GM21423 (cell line): ENCODE measurements around the gene PMS1.
A peak's percentile ranks its signal among the peaks of the same experiment; 100 is the strongest.
"Not testable (repeated sequence)": the region's sequence is repeated elsewhere in the genome, so short reads cannot be mapped to it uniquely, and the experiment has no call there.

Source experiments
- ATAC-seq: cut with Tn5 transposase; IDR thresholded peaks from one replicate; pipeline ENCODE4 v1.9.1; 2021; ENCODE audit warnings: mild to moderate bottlenecking, moderate library complexity; ENCODE audit not compliant: unreplicated experiment

The PMS1 gene

DNA sequence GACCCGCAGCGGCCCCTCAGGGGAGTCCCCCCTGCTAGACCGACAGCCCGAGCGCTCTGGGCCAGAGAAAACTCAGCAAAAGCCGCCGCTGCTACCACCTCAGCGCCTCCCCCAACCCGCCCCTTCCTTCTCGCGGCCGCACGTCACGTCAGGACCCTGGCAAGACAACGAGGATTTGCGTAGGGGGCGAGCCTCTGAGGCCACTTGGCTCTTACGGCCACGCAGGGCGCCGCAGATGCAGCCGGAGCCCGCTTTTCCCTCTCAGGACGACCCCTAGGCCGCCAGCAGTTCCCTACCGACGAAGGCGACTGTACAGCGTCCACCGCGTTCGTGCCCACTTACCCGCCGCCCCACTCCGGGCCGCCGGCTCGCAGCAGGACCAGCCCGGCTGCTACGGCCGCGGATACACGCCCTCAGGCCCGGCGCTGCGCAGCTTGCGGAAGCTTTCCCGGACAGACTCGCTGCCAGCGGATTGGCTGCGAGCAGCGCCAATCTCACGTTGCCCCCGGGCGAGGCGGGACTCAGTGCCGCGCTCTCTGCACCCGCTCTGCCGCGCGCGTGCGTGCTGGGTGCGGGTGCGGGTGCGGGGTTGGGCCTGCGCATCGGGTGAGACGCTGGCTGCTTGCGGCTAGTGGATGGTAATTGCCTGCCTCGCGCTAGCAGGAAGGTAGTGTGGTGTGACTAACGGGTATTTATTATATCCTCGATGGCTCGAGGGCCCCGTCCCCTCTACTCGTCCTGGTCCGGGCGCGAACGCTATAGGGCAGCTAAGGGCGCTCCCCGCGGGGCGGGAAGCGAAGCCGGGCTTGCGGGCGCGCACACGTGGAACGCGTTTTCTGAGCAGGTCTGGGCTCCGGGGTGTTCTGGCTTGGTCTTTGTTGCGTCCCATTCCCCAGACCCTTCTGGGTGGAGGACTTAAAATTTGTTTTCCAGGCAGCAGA is at the start of gene PMS1, which contains the start of gene ORMDL1:
Gene PMS1, plus strand, starts transcription at position 524 of the 941 bp plus-strand sequence. CDS start 7,360 bp downstream, outside the sequence.
Gene ORMDL1, minus strand, starts transcription at position 413 of the 941 bp plus-strand sequence. CDS start 1,744 bp downstream, outside the sequence.
- ATAC-seq: peak; percentile 94

DNA sequence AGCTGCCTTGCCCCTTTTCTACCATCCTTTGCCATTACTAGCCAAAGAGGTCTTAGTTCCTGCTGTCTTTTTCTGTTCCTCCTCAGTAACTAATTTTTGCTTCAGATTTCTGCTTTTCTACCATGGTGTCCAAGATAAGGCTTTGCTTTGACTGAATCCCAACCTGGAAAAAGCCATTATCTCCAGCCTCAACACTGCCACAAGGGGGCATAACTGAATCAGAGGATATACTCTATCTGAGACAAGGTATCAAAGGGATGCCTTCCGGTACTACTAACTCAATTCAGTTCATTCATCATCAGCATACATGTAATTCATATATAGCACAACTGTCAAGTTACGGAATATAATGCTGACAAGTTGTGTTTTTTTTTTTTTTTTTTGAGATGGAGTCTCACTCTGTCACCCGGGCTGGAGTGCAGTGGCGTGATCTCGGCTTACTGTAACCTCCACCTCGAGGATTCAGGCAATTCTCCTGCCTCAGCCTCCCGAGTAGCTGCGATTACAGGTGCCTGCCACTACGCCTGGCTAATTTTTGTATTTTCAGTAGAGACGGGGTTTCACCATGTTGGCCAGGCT is 33.1 kb upstream of the PMS1 start:
- peak; percentile 69 for ATAC-seq

DNA sequence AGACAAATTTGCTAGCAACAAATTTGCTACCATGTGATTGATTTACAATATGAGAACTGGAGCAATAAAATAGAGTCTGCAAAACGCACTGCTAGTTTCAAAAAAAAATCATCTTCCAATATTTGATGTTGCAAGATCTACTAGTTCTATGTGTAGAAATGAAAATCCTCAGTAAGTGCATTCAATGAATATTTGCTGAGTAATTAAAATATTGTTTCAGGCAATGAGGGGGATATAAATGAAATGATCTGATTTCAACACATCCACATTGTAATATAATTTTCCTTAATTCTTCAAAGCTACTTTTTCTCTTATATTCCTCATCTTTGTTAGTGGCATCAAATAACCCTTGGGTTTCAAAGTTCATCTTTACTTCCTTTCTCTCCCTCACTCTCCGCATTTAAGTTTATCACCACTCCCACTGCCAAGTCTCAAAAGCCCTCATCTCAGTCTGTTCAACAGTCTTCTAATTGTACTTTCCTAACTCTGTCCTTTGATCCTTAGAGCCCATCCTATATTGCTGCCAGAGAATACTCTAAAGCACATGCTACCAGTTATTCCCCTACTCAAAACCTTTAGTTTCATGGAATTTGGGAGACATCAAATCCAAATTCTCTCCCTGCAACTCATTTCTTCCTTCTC is 27.8 kb upstream of the PMS1 start:
- no peak for ATAC-seq

GRCh38 chr2:189760154-189760553 is 24.1 kb upstream of the PMS1 start:
- ATAC-seq: not testable (repeated sequence)

DNA sequence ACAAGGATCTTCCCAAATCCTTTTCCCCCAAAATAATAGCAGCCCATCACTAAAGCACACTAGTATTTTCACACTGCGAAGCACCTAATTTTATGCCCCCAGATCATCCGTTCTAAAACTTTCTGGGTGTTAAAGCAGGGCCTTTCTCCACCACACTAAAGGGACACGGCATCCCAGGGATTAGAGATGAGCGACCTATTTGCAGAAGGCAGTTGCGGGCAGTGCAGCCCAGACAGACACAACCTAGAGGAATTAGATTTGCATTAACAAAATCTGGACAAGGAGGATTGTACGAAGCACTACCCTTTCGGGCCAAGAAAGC is 22.1 kb upstream of the PMS1 start:
- no peak for ATAC-seq

DNA sequence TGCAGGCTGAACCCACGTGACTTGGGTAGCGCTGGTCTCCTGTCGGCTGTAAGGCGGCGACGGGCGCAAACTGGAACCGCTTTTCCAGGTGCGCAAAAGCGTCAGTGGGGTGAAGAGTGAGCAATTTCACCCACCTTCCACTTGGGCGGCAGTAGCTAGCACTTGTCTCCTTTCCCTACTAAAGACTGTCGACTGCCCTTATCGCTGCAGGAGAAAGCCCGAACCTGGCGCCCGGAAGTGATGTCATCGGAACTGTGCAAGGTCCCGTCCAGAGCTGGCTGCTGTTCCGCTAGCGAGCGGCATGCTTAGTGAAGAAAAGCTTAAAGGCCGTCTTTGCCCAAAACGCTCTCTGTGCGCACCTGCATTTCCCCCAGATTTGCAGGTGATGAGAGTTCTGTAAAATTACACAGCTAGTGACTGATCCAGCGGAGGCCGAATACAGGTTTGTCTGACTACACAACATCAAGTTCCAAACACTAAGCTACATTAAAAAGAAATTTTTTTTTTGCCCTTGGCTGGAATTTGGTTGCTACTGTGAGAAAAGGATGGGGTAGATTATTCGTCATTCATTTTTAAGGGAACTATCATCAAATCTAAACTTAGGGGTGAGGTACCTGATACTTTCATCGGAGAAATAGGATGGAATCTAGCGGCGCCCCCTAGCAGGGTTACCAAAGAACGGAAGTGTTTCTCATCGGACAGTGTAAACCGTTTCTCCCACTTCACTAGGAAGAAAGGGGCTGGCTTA is 21.5 kb upstream of the PMS1 start, which contains the start of gene OSGEPL1:
Gene OSGEPL1, minus strand, starts transcription at position 242 of the 748 bp plus-strand sequence. CDS start 1,152 bp downstream, outside the sequence.
- peak; percentile 96 for ATAC-seq

GRCh38 chr2:189763908-189764661 is 20.2 kb upstream of the PMS1 start:
- no peak for ATAC-seq

GRCh38 chr2:189770590-189771322 is 13.5 kb upstream of the PMS1 start:
- no peak for ATAC-seq

GRCh38 chr2:189772212-189772611 is 12.0 kb upstream of the PMS1 start:
- ATAC-seq: no peak

GRCh38 chr2:189782221-189782671 is 2.0 kb upstream of the PMS1 start:
- no peak for ATAC-seq

GRCh38 chr2:189783451-189783926 is 761 bp upstream of the PMS1 start:
- ATAC-seq: peak; percentile 17

DNA sequence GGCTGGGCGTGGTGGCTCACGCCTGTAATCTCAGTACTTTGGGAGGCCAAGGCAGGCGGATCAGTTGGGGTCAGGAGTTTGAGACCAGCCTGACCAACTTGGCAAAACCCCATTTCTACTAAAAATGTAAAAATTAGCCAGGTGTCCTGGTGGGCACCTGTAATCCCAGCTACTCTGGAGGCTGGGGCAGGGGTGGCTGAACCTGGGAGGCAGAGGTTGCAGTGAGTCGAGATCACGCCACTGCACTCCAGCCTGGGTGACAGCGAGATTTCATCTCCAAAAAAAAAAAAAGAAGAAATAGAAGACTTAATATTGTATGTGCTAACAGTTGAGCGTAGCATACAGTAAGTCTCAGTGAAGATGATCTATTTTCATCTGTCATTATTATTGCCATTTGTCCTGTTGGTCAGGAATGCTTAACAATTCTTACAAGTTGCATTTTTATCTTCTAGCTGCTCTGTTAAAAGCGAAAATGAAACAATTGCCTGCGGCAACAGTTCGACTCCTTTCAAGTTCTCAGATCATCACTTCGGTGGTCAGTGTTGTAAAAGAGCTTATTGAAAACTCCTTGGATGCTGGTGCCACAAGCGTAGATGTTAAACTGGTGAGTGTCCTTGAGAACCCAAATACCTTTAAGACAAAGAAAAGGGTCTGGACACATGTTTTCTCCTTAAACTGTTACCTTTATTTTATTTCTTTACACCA is 7.2 kb downstream of the PMS1 start:
- ATAC-seq: no peak

GRCh38 chr2:189794310-189794709 is 10.1 kb downstream of the PMS1 start:
- no peak for ATAC-seq

DNA sequence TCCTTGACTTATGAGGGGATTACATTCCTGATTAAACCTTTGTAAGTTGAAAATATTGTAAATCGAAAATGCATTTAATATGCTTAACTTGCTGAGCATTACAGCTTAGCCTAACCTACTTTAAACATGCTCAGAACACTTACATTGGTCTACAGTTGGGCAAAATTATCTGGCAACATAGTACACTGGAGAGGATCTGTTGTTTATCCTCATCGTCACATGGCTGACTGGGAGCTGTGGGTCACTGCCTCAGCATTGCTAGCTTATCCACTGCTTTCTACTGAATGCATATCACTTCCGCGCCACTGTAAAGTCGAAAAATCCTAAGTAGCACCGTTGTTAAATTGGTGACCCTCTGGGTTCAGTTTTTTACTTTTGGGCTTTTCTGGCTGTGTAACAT is 13.7 kb downstream of the PMS1 start:
- no peak for ATAC-seq

GRCh38 chr2:189798312-189799029 is 14.2 kb downstream of the PMS1 start:
- ATAC-seq: peak; percentile 61

DNA sequence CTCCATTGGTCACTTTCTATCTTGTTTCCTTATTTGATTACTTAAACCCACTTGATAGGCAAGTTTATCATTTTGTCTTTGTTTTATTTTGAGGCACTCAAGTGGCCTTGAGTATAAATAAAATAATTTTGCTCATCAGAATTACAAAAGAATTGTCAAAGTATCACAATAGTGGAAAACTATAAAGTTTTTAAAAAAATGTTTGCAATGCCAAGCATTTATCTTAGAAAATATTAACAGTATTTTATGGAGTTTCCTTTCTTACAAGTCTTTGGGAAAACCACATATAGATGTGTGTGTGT is 14.7 kb downstream of the PMS1 start:
- ATAC-seq: no peak

DNA sequence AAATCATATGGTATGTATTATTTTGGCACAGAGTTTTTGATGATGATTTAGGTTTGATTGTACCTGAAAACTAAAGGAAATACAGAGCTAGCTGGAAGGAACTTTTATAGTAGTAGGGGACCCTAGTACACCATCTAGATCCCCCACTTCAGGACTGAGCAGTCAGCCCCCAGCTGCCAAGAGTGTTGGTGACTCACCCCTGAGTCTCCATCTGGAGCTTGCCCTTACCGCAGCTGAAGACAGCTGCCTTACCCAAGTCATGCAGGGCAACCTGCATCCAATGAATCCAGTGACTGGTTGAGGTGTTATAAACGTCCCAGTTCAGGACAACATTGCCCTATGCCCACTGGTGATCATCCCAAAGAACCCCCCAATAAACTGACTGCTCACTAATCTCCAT is 15.3 kb downstream of the PMS1 start:
- no peak for ATAC-seq

DNA sequence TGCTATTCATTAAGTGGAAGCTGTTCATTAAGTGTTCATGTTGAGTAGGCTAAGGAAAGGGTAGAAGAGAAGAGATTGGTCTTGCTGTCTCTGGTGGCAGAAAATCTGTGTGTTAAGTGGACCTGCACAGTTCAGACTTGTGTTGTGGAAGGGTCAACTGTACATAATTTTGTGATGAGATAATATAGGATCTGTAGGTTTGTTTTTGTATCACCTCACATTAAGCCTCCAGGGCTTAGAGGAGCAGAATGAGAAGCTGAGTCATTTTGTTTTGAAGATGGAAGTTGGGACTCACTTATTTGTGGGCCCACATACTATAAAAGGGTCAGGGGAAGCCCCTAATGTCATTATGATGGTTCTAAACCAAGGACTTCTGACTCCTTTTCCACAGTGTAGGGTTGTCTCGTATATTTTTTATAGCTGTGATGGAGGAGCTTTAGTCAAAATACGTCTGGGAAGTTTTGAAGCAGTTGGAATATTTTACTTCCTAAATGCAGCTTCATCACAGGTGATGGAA is 18.2 kb downstream of the PMS1 start:
- ATAC-seq: no peak
